HepG2 (cell line): ENCODE data around the gene CCL27. TPM values are rescaled to one million over a fixed set of nuclear protein-coding genes. Genes with fewer than 3 reads are reported as not detected.
A peak's percentile ranks its signal among the peaks of the same experiment; 100 is the strongest.

Source experiments
- BRF2 ChIP-seq: sonication (generic); formaldehyde crosslinking; IDR thresholded peaks from 2 replicates; pipeline ENCODE4 v1.8.1; 2022; ENCODE audit warnings: mild to moderate bottlenecking, missing genetic modification reagents
- CC2D1A ChIP-seq: sonication (generic); formaldehyde crosslinking; IDR thresholded peaks from 2 replicates; pipeline ENCODE4 v1.8.1; 2023; ENCODE audit warnings: mild to moderate bottlenecking, missing genetic modification reagents
- CEBPB ChIP-seq: IDR thresholded peaks from 2 replicates; pipeline ENCODE4 v1.6.1; 2011; ENCODE audit warnings: low read depth, low read length, improper control_type of control experiment, borderline replicate concordance
- CSRNP2 ChIP-seq: sonication (generic); formaldehyde crosslinking; conservative IDR thresholded peaks from 2 replicates; pipeline ENCODE4 v1.8.0; 2022; ENCODE audit warnings: low read depth, missing genetic modification reagents
- HIVEP1 ChIP-seq: sonication (generic); formaldehyde crosslinking; IDR thresholded peaks from 2 replicates; pipeline ENCODE4 v1.4.0; 2020; ENCODE audit warnings: mild to moderate bottlenecking, missing genetic modification reagents
- HMGXB3 ChIP-seq: sonication (generic); formaldehyde crosslinking; IDR thresholded peaks from 2 replicates; pipeline ENCODE4 v1.4.0; 2020; ENCODE audit warnings: missing genetic modification reagents, borderline replicate concordance
- NBN ChIP-seq: fragments of 450-650 bp; conservative IDR thresholded peaks from 2 replicates; pipeline ENCODE4 v1.6.1; 2017
- NFKB2 ChIP-seq: sonication (generic); formaldehyde crosslinking; IDR thresholded peaks from 2 replicates; pipeline ENCODE4 v1.4.0; 2020; ENCODE audit warnings: missing genetic modification reagents, borderline replicate concordance
- PITX1 ChIP-seq: sonication (generic); formaldehyde crosslinking; IDR thresholded peaks from 2 replicates; pipeline ENCODE4 v1.5.1; 2020; ENCODE audit warnings: mild to moderate bottlenecking, missing genetic modification reagents
- PREB ChIP-seq: sonication (generic); formaldehyde crosslinking; IDR thresholded peaks from 2 replicates; pipeline ENCODE4 v1.4.0; 2020; ENCODE audit warnings: missing genetic modification reagents
- ZEB1 ChIP-seq: IDR thresholded peaks from 2 replicates; pipeline ENCODE4 v1.6.1; 2012; ENCODE audit warnings: mild to moderate bottlenecking, low read depth, inconsistent platforms; ENCODE audit not compliant: insufficient replicate concordance
- ZNF124 ChIP-seq: sonication (generic); formaldehyde crosslinking; IDR thresholded peaks from 2 replicates; pipeline ENCODE4 v1.4.0; 2020; ENCODE audit warnings: missing genetic modification reagents
- ZNF326 ChIP-seq: sonication (generic); formaldehyde crosslinking; IDR thresholded peaks from 2 replicates; pipeline ENCODE4 v1.4.0; 2020; ENCODE audit warnings: missing genetic modification reagents, borderline replicate concordance
- ZNF33A ChIP-seq: sonication (generic); formaldehyde crosslinking; IDR thresholded peaks from 2 replicates; pipeline ENCODE4 v1.5.1; 2020; ENCODE audit warnings: missing genetic modification reagents, mild to moderate bottlenecking, moderate library complexity, borderline replicate concordance
- polyA plus RNA-seq, 8 experiments: library from polyadenylated mRNA; depleted of rRNA in 3 of 8; stranded (reverse) in 7 of 8; unstranded in 1 of 8; fragments of >200 nt; fragmentation: Illumina TruSeq in 4 of 8; extraction: Trizol in 4 of 8; gene quantifications; 2 replicates each; pipeline versions ENCODE4 v1.2.1 to v1.2.3, GENCODE V29; 2011 to 2016; ENCODE audit warnings: low read depth in 4 of 8, missing spikeins in 1 of 8, mixed read lengths in 1 of 8; ENCODE audit not compliant: insufficient read depth in 1 of 8
- total RNA-seq, 5 experiments: library from RNA; depleted of rRNA; stranded (reverse); fragments of >200 nt; fragmentation: Illumina TruSeq; extraction: Trizol; gene quantifications; 2 replicates each; pipeline ENCODE4 v1.2.3, GENCODE V29; 2016; ENCODE audit warnings: low read depth in 1 of 5
- TF ChIP-seq, protein P1 (sequence below): sonication (generic); formaldehyde crosslinking; IDR thresholded peaks from 2 replicates; pipeline ENCODE4 v1.5.1; 2020; ENCODE audit warnings: mild to moderate bottlenecking, missing genetic modification reagents, moderate library complexity

CCL27 gene
- total and polyA plus RNA-seq, 2 of the 13 experiments (the other 11 are each of a cell fraction or from before 2014, with no cell fraction given): not detected

DNA sequence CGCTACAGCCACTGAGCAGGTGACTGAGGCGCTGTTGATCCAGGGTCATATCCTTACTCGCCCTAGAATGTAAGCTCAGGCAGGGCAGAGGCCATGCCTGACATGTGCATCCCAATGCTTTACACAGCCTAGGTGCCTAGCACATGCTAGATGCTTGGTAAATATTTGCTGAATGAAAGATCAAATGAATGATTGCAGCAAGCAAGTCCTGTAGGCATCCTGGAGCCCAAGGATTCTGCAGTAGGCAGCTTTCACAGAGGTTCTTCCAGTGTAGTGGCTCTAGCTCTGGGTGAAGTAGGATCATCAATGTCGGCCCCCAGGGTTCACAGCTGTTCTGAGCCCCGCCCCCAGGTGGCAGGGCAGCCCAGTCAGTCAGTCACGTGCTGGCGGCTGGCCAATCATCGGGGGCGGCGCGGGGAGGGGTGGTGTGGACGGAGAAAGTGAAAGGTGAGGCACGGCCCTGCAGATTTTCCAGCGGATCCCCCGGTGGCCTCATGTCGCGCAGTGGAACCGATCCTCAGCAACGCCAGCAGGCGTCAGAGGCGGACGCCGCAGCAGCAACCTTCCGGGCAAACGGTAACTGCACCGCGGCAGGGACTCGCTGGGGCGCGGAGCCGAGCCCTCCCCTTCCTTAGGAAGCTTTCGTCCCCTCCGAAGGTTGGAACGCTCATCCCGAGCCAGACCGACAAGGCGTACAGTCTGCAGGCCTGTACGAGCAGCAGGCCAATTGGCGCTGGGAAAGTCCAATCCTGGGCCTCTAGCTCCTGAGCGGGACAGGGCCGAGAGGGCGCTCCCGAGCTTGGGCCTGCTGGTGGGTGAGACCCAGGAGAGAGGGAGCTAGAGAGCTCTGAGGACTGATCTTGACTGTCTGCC, 16.0 kb downstream of the CCL27 start, which contains the start of gene GALT (continued):
- TF ChIP-seq CC2D1A (no peak), ZNF33A (CRISPR knock-in tag) (no peak), HIVEP1 (CRISPR knock-in tag) (peak; percentile 79), ZEB1 (no peak), CEBPB (no peak), PREB (CRISPR knock-in tag) (no peak), ZNF124 (CRISPR knock-in tag) (peak; percentile 86; the same call in 1 of the 2 replicates), HMGXB3 (CRISPR knock-in tag) (no peak), ZNF326 (CRISPR knock-in tag) (no peak), BRF2 (CRISPR knock-in tag) (0 out of 2 replicates have a peak, but pooled peaks have one; percentile 39), NFKB2 (CRISPR knock-in tag) (no peak; the same call in 1 of the 2 replicates), NBN (no peak), PITX1 (CRISPR knock-in tag) (peak; percentile 70), CSRNP2 (CRISPR knock-in tag) (no peak)
- TF ChIP-seq, protein P1, sequence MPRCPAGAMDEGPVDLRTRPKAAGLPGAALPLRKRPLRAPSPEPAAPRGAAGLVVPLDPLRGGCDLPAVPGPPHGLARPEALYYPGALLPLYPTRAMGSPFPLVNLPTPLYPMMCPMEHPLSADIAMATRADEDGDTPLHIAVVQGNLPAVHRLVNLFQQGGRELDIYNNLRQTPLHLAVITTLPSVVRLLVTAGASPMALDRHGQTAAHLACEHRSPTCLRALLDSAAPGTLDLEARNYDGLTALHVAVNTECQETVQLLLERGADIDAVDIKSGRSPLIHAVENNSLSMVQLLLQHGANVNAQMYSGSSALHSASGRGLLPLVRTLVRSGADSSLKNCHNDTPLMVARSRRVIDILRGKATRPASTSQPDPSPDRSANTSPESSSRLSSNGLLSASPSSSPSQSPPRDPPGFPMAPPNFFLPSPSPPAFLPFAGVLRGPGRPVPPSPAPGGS: peak; percentile 74; the same call in 1 of the 2 replicates
